NOMO-1 treated with dmso at 0.1 percent for 144 hours (cell line): Measurements from ENCODE around the gene COQ10B.
"Not testable (repeated sequence)": the region's sequence is repeated elsewhere in the genome, so short reads cannot be mapped to it uniquely, and the experiment has no call there.

Source experiments
- DNase-seq: peaks from one replicate; lab custom pipeline; 2025; ENCODE audit not compliant: unreplicated experiment; lab: John Stamatoyannopoulos, UW

Gene COQ10B

GRCh38 chr2:197450935-197451358 is 2.4 kb upstream of the COQ10B start:
- not testable (repeated sequence) for DNase-seq

GRCh38 chr2:197452754-197453122 is 614 bp upstream of the COQ10B start:
- DNase-seq = no peak

GRCh38 chr2:197453914-197454398 is 604 bp downstream of the COQ10B start:
- DNase-seq = peak; percentile 82

- DNase-seq = no peak
Measured at GRCh38 chr2:197454923-197455322, 1.6 kb downstream of the COQ10B start.

GRCh38 chr2:197455428-197455827 is 2.1 kb downstream of the COQ10B start:
- no peak for DNase-seq

GRCh38 chr2:197460649-197461048 is 7.3 kb downstream of the COQ10B start:
- no peak for DNase-seq

GRCh38 chr2:197461057-197461456 is 7.7 kb downstream of the COQ10B start:
- DNase-seq = no peak

GRCh38 chr2:197464175-197464574 is 10.8 kb downstream of the COQ10B start:
- no peak for DNase-seq

GRCh38 chr2:197472166-197472565 is 18.8 kb downstream of the COQ10B start:
- DNase-seq = no peak

- no peak for DNase-seq
Measured at GRCh38 chr2:197477797-197478196, 24.4 kb downstream of the COQ10B start.

GRCh38 chr2:197480165-197481036 is 27.0 kb downstream of the COQ10B start:
- DNase-seq = no peak

- DNase-seq = not testable (repeated sequence)
Measured at GRCh38 chr2:197484248-197484647, 30.9 kb downstream of the COQ10B start.

GRCh38 chr2:197486175-197486574 is 32.8 kb downstream of the COQ10B start:
- no peak for DNase-seq

GRCh38 chr2:197487385-197487784 is 34.0 kb downstream of the COQ10B start:
- DNase-seq = no peak

GRCh38 chr2:197495433-197496134 is 42.2 kb downstream of the COQ10B start:
- DNase-seq = no peak

GRCh38 chr2:197496695-197497094 is 43.3 kb downstream of the COQ10B start:
- no peak for DNase-seq

GRCh38 chr2:197497326-197497725 is 44.0 kb downstream of the COQ10B start:
- DNase-seq = no peak

- DNase-seq = no peak
Measured at GRCh38 chr2:197498235-197498936, 45.0 kb downstream of the COQ10B start.

- DNase-seq = peak; percentile 31
Measured at GRCh38 chr2:197498937-197499593, 45.7 kb downstream of the COQ10B start.

GRCh38 chr2:197499594-197500502 is 46.5 kb downstream of the COQ10B start, which contains the start of the genes HSPD1 and HSPE1:
TSS of gene HSPD1 (minus strand) at chr2:197499840. CDS start at chr2:197498848, 992 bp downstream.
TSS of gene HSPE1 (plus strand) at chr2:197500379. CDS start at chr2:197500437, 58 bp downstream.
- DNase-seq = peak; percentile 99
